Epithelial cell of umbilical artery (primary cell): ENCODE results near the gene SLC35C1. TPM values are rescaled to one million over a fixed set of nuclear protein-coding genes. Genes with fewer than 3 reads are reported as not detected.

Experiments
- total RNA-seq: library from RNA; depleted of rRNA; stranded (reverse); fragments of >200 nt; gene quantifications from 2 replicates; pipeline ENCODE4 v1.2.3, GENCODE V29; 2014

SLC35C1 gene
- 5.6 and 8.4 TPM in 2 replicates for total RNA-seq

DNA sequence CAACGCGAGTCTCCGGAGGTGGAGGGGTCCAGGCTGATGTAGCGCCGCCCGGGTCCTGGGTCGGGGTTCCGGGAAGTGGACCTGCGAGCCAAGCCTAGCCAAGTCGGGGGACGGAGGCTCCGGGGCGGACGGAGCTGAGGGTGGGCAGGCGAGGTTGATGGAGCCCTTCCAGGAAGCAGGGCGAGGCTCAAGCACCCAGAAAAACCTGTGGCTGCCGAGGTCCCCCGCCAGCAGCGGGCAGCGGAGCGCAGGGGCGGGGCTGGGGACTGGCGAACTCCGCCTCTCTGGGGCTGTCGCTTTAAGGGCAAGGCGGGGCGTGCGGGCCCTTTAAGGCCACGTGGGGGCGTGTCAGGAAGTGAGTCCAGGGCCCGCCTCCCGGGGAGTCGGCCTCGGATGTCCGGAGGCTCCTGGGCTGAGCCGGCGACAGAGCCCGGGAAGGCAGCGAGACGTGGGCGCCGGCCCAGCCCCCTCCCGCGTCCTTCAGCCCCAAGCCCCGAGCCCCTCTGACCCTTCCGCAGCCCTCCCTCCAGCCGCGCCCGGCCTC is at the start of gene SLC35C1:
Gene SLC35C1 (plus strand): TSS at position 389 of the 544 bp plus-strand sequence. CDS start 653 bp downstream, outside the sequence.

GRCh38 chr11:45846974-45847910 is 42.3 kb downstream of the SLC35C1 start, which contains the start of gene CRY2:
Gene CRY2 (plus strand): TSS chr11:45847475. CDS start chr11:45847491, 16 bp downstream.

Other genes with a start within 250 kb of the SLC35C1 start
- 15.2 and 64.6 TPM in 2 replicates for gene CHST1, start 139.5 kb upstream of the SLC35C1 start, total RNA-seq
- 4.5 and 6.7 TPM in 2 replicates for gene CRY2, start 42.3 kb downstream of the SLC35C1 start, total RNA-seq
- 4.1 and 5.2 TPM in 2 replicates for gene MAPK8IP1, start 80.5 kb downstream of the SLC35C1 start, total RNA-seq
- gene FREY1, start 102.1 kb downstream of the SLC35C1 start, total RNA-seq = 0.65 and 1.7 TPM in 2 replicates
- gene PEX16, start 112.7 kb downstream of the SLC35C1 start, total RNA-seq = 38.3 and 43.2 TPM in 2 replicates
- under 0.01 TPM in 1 of 2 replicates, not detected in the other for gene LARGE2, start 117.5 kb downstream of the SLC35C1 start, total RNA-seq